ENCODE results near the gene MS4A8.
"Not testable (repeated sequence)": the region's sequence is repeated elsewhere in the genome, so short reads cannot be mapped to it uniquely, and the experiment has no call there.

Gene MS4A8

GRCh38 chr11:60724420-60724819 lies 25.0 kb downstream of the MS4A8 start, which contains the start of gene MS4A18:
MS4A18 (plus strand) TSS chr11:60724720.
- DNase-seq (ENCODE audit: low read depth in 1 of 2, low spot score in 1 of 2), result no peak

GRCh38 chr11:60725592-60725991 lies 26.2 kb downstream of the MS4A8 start:
- DNase-seq (ENCODE audit: low read depth in 1 of 2, low spot score in 1 of 2), result no peak

DNA sequence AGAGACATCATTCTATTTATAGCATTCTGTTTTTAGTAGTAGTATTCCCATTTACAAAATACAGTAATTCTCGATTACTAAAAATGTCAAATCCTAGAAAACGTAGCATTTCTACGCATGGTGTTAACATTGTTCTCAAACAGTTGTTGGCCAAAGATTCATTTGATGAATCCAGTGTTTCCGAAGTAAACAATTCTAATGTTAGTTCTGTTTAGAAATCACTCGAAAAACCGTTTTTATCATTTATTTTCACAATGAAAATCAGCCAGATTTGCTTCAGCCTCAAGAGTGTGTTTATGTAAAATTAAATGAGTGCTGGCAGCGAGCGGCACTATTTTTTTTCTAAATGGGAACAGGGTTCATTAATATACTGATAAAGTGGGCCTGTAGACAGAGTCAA lies 32.2 kb downstream of the MS4A8 start:
- DNase-seq (ENCODE audit: low read depth in 1 of 2, low spot score in 1 of 2), result no peak

- no peak for DNase-seq (ENCODE audit: low read depth in 1 of 2, low spot score in 1 of 2)
These were observed 34.9 kb downstream of the MS4A8 start for GRCh38 chr11:60734279-60734678.

DNA sequence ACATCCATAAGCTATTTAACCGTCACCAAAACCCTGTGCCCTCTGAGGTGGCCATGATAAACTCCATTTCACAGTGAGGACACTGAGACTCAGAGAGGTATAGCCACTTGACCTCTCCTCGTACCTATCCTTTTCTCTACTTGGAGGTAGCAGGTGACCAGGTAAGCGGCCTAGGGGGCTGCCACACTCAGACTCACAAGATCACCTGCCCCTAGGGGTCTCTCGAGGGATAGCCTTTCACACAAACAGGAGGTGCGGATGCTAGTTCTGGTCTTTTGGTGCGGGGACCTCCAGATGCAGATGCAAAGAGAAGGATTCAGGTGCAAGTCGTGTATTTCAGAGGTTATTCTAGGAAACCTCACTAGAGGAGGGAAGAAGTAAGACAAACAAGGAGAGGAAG lies 39.7 kb downstream of the MS4A8 start:
- DNase-seq (ENCODE audit: low read depth in 1 of 2, low spot score in 1 of 2), result no peak

GRCh38 chr11:60740573-60740972 lies 41.2 kb downstream of the MS4A8 start:
- DNase-seq (ENCODE audit: low read depth in 1 of 2, low spot score in 1 of 2), result no peak

DNA sequence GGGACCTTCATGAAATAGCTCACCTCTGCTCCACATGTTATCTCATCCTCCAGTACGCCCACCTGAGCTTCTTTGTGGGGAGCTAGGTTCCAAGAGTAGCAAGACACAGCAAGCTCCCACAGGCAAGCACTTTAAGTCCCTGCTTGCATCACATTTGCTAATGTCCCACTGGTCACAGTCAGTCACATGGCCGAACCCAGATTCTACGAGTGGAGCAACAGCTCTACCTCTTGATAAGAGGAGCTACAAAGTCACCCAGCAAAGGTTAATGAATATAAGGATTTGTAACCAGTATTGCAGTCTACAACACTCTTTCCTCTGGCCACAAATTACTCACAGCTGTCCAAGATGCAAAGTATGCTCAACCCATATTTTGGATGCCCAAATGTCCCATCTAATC lies 42.0 kb downstream of the MS4A8 start:
- no peak for DNase-seq (ENCODE audit: low read depth in 1 of 2, low spot score in 1 of 2)

DNA sequence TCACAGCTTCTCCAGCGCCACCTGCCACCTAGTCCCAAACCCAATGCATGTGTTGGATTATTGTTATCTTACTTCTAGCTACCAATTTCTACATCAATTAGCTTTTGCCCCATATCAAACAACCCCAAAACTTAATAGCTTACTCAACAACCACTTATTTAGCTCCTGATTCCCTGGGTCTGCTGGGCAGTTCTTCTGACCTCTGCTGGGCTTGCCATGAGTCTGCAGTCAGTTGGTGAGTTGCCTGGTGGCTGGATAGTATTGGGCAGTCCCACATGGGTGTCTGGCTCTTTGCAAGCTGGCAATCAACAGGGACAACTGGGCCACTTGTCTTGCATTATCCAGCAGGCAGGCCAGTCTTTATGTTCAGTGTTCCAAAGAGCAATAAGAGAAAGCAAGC lies 43.6 kb downstream of the MS4A8 start:
- no peak for DNase-seq (ENCODE audit: low read depth in 1 of 2, low spot score in 1 of 2)

DNA sequence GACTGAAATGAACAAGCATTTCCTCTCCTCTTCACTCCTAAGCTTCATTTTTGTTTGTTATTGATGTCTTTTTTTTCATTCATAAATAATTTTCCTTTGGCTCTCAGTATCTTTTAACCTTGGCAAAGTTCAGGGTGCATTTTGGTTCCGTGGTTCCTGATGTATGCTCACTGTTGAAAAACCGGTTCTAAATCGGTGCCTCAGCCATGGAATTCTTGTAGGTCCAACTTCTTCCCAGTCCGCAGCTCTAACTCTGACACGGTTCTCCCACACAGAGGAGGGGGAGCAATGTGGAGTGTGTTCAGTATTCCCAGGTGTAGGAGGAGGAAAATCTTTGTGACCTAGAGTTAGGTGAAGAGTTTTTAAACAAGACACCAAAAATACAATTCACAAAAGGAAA lies 44.7 kb downstream of the MS4A8 start:
- no peak for DNase-seq (ENCODE audit: low read depth in 1 of 2, low spot score in 1 of 2)

GRCh38 chr11:60747359-60747873 lies 48.0 kb downstream of the MS4A8 start:
- no peak for DNase-seq (ENCODE audit: low read depth in 1 of 2, low spot score in 1 of 2)

DNA sequence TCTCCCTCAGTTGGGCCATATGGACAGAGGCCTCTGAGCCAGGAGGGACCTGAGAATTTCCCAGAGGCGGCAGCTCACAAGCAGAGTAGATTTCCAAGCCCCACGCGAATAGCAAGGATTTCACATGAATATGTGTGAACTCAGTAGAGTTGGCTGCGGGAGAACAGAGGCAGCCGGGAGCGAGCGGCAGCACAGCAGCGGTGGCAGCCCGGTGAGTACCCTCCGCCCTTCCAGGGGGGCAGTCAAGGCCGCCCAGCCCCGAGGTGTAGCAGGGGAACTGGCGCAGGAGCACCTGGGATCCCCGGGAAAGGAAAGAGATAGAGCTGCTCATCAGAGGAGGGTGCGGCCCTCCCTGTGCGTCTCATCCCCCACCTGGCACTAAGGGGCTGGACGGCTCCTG lies 48.8 kb downstream of the MS4A8 start:
- DNase-seq (ENCODE audit: low read depth in 1 of 2, low spot score in 1 of 2), result no peak

- no peak for DNase-seq (ENCODE audit: low read depth in 1 of 2, low spot score in 1 of 2)
These were observed 49.4 kb downstream of the MS4A8 start for GRCh38 chr11:60748821-60749220.

DNA sequence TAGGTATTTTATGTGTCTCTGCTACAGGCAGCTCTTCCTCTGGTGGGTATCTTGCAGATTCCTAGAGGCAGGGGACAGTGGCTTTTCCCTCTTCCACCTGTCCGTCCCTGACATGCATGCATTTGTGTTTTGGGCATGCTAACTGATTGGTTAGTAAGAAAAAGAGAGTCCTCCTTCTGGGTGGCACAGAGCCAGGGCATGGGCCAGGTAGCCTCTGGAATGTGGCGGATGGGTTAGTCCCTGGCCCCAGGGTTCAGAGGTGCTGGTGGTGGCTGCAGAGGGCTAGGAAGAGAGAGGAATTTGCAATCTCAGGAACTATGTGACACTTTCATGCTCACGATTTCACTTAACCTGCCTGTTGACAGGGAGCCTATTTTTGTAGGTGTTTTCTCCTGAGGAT lies 51.5 kb downstream of the MS4A8 start:
- no peak for DNase-seq (ENCODE audit: low read depth in 1 of 2, low spot score in 1 of 2)

- no peak for DNase-seq (ENCODE audit: low read depth in 1 of 2, low spot score in 1 of 2)
These were observed 53.9 kb downstream of the MS4A8 start for GRCh38 chr11:60753309-60753708.

DNA sequence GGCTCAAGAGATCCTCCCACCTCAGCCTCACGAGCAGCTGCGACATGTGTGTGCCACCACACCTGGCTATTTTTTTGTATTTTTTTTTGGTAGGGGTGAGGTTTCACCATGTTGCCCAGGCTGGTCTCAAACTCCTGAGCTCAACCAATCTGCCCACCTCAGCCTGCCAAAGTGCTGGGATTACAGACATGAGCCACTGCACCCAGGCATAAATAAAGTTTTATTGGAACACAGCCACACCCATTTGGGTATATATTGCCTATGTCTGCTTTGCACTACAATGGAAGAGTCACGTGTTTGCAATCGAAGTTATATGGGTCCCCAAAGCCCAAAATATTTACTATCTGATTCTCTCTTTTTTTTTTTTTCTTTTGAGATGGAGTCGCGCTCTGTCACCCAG lies 55.5 kb downstream of the MS4A8 start:
- DNase-seq (ENCODE audit: low read depth in 1 of 2, low spot score in 1 of 2), result no peak

GRCh38 chr11:60756307-60757032 lies 57.1 kb downstream of the MS4A8 start, which contains the start of gene MS4A15:
MS4A15 (plus strand) TSS chr11:60756867; CDS start chr11:60763734, 6,867 bp downstream.
- DNase-seq (ENCODE audit: low read depth in 1 of 2, low spot score in 1 of 2), result no peak

DNA sequence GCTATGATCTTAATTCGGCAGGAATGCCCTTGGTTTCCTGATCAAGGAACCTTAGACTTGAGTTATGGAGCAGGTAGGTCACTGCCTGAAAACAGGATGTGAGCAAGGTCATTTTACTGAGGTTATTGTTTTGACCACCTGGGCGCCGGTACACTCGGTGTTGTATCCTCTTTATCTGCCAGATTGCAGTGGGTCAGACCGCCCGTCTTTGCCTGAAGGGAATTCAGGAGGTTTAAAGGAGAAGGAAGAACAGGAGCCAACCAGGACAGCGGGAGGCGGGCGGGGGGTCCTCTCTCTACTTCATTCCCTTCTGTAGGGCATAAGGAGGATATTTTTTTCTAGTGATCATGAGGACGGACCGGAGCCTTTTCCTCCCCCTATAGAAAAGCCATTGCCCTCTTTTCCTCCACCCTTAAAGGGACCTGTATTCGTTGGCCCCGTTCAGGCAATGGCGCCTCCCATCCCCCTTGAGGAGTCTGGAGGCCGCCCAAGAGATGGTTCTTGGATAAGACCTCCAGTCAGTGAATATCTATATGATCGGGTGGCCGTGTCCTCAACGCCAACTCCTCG lies 57.9 kb downstream of the MS4A8 start:
- DNase-seq (ENCODE audit: low read depth in 1 of 2, low spot score in 1 of 2), result no peak

- DNase-seq (ENCODE audit: low read depth in 1 of 2, low spot score in 1 of 2), result not testable (repeated sequence)
These were observed 59.3 kb downstream of the MS4A8 start for GRCh38 chr11:60758671-60759070.

GRCh38 chr11:60759438-60760225 lies 60.2 kb downstream of the MS4A8 start:
- not testable (repeated sequence) for DNase-seq (ENCODE audit: low read depth in 1 of 2, low spot score in 1 of 2)

DNA sequence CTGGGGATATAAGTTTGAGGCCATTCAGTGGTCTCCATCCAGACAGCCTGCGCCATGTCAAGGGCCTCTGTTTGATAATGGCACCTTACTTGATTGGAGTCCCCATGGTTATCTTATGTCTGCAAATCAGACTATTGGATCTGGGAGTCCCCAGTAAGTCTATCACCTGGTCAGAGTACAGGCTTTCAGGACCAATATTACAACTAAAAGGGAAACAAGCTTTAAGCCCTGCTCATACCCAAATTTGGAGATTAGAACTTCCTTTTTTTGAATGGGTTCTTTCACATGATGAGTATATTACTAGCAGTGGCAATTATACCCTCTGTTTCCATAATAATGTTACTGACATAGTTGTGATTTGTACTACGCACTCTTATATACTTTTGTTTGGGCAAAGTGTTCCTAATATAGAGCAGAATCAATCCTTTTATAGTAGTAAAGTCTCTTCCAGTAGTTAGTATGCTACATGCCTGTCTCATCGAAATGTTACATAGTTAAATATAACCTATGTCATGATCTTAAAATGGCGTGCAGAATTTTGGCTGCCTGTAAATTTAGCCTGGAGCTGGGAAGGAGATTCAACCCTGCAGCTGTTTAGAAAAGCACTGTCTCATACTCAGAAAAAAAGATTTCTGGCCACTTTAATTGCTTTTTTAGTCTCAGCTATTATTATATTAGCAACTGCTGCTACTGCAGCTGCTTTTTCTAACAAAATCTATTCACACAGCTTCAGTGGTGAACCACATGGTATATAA lies 62.2 kb downstream of the MS4A8 start:
- no peak for DNase-seq (ENCODE audit: low read depth in 1 of 2, low spot score in 1 of 2)

Data from activated T-helper 1 cell treated with anti-CD3 and anti-CD28 coated beads, Interleukin-2, amount 50 U/mL, for 16 hours (primary cell).